ENCODE measurements around the gene CGB1. TPM values are rescaled to one million over a fixed set of nuclear protein-coding genes. Genes with fewer than 3 reads are reported as not detected.

CGB1 gene
- total and polyA plus RNA-seq, 9 of the 15 experiments (the other 6 are each of a cell fraction or from before 2014, with no cell fraction given), result not detected

GRCh38 chr19:49016067-49016839, 20.4 kb downstream of the CGB1 start (continued):
- TF ChIP-seq POLR2B (IDR thresholded peaks at IDR 0.05; ENCODE audit: low read depth, partially characterized antibody) (peak; percentile 41), RBFOX2 (IDR thresholded peaks at IDR 0.05; ENCODE audit: low read depth, low read length) (0 out of 2 replicates have a peak, but pooled peaks have one; percentile 43), ZNF407 (IDR thresholded peaks at IDR 0.05; ENCODE audit: low read depth) (no peak), RBM22 (IDR thresholded peaks at IDR 0.05; ENCODE audit: low read depth, low read length, poor library complexity, severe bottlenecking) (peak; percentile 35)

Data from K562 (cell line).